H1 (cell line): ENCODE results near the gene UFSP1. TPM values are rescaled to one million over a fixed set of nuclear protein-coding genes. Genes with fewer than 3 reads are reported as not detected.
A peak's percentile ranks its signal among the peaks of the same experiment; 100 is the strongest.

Experiments used
- CTCF ChIA-PET: fragments of 300-600 bp; sonication (Branson Sonifier 250); formaldehyde crosslinking; loops from one replicate; lab custom pipeline; 2021; ENCODE audit not compliant: partially characterized antibody; lab: Charles Lee
- POLR2A ChIA-PET: fragments of 300-600 bp; sonication (Branson Sonifier 250); formaldehyde crosslinking; loops from one replicate; lab custom pipeline; 2021; ENCODE audit warnings: inconsistent platforms; ENCODE audit not compliant: partially characterized antibody; lab: Charles Lee
- DNase-seq, 2 experiments: peaks; one replicate each; pipeline versions ENCODE4 v3.0.0 to v3.0.0-alpha.2; 2010 to 2022; ENCODE audit warnings: low spot score in 2 of 2, low read depth in 1 of 2, mixed read lengths in 1 of 2
- FAIRE-seq: peaks from 2 replicates; lab custom pipeline; 2011; peaks lifted over from hg19 to GRCh38; lab: Jason Lieb, UNC
- H2AFZ ChIP-seq: 2 replicates; pipeline ENCODE4 v1.8.1; 2012; ENCODE audit warnings: low read length, inconsistent platforms
- H2AK5ac ChIP-seq: 2 replicates; pipeline ENCODE4 v1.6.1; 2013; ENCODE audit warnings: low read depth, low read length
- H2BK120ac ChIP-seq: replicated peaks from 2 replicates; pipeline ENCODE3; 2013; ENCODE audit warnings: low read depth, low read length, inconsistent platforms
- H2BK12ac ChIP-seq: 2 replicates; pipeline ENCODE4 v1.6.1; 2013; ENCODE audit warnings: low read depth, low read length
- H2BK15ac ChIP-seq: 2 replicates; pipeline ENCODE4 v1.6.1; 2013; ENCODE audit warnings: low read length
- H2BK20ac ChIP-seq: 2 replicates; pipeline ENCODE4 v1.6.1; 2013; ENCODE audit warnings: low read length
- H2BK5ac ChIP-seq: 2 replicates; pipeline ENCODE4 v1.6.1; 2013; ENCODE audit warnings: low read depth, low read length
- H3K14ac ChIP-seq: 2 replicates; pipeline ENCODE4 v1.6.1; 2013; ENCODE audit warnings: inconsistent platforms; ENCODE audit not compliant: insufficient read length
- H3K18ac ChIP-seq: 2 replicates; pipeline ENCODE4 v1.6.1; 2013; ENCODE audit warnings: low read length; ENCODE audit errors: extremely low read depth
- H3K23ac ChIP-seq: 2 replicates; pipeline ENCODE4 v1.6.1; 2013; ENCODE audit warnings: inconsistent platforms; ENCODE audit not compliant: insufficient read length
- H3K23me2 ChIP-seq: 2 replicates; pipeline ENCODE4 v1.6.1; 2013; ENCODE audit warnings: low read depth, low read length
- H3K27ac ChIP-seq: 2 replicates; pipeline ENCODE4 v1.6.1; 2011; ENCODE audit warnings: low read depth, low read length, inconsistent platforms
- H3K27me3 ChIP-seq, 4 experiments: replicated peaks in 1 of 4; 1 replicate in 1 of 4; 2 replicates in 3 of 4; pipeline versions ENCODE4 v1.6.1 to v1.8.1; 2011 to 2013; ENCODE audit warnings: low read length in 3 of 4, mild to moderate bottlenecking in 3 of 4, inconsistent platforms in 2 of 4, mixed read lengths in 2 of 4, moderate library complexity in 1 of 4; ENCODE audit not compliant: control insufficient read depth in 3 of 4, insufficient read depth in 3 of 4; ENCODE audit errors: extremely low read depth in 1 of 4
- H3K36me3 ChIP-seq, 4 experiments: 2 replicates each; pipeline versions ENCODE4 v1.6.1 to v1.8.1; 2011 to 2013; ENCODE audit warnings: mild to moderate bottlenecking in 4 of 4, low read length in 3 of 4, moderate library complexity in 2 of 4, control low read depth in 1 of 4, inconsistent platforms in 1 of 4; ENCODE audit not compliant: insufficient read depth in 4 of 4, control insufficient read depth in 2 of 4
- H3K4ac ChIP-seq: replicated peaks from 2 replicates; pipeline ENCODE3; 2013; ENCODE audit warnings: low read length, low read depth, mixed read lengths, inconsistent platforms; ENCODE audit not compliant: insufficient read length
- H3K4me1 ChIP-seq, 4 experiments: replicated peaks in 1 of 4; 1 replicate in 1 of 4; 2 replicates in 3 of 4; pipeline versions ENCODE4 v1.6.1 to v1.8.1; 2011 to 2013; ENCODE audit warnings: low read length in 3 of 4, inconsistent platforms in 2 of 4, mixed read lengths in 1 of 4; ENCODE audit not compliant: insufficient read depth in 4 of 4, control insufficient read depth in 3 of 4
- H3K4me2 ChIP-seq, 2 experiments: 2 replicates each; pipeline versions ENCODE4 v1.6.1 to v1.8.1; 2011 to 2013; ENCODE audit warnings: low read depth in 2 of 2, low read length in 2 of 2, control low read depth in 1 of 2, inconsistent platforms in 1 of 2, mild to moderate bottlenecking in 1 of 2; ENCODE audit not compliant: insufficient read depth in 1 of 2
- H3K4me3 ChIP-seq, 4 experiments: fragments of 200-600, 300-600 bp in 1 of 4; sonication (generic), shearing (Covaris generic), sonication (Bioruptor Twin) in 1 of 4; 2 replicates each; pipeline versions ENCODE4 v1.5.1 to v1.8.1; 2011 to 2016; ENCODE audit warnings: low read length in 4 of 4, low read depth in 3 of 4, control low read depth in 2 of 4, inconsistent platforms in 2 of 4, mild to moderate bottlenecking in 2 of 4, mixed read lengths in 1 of 4, moderate library complexity in 1 of 4; ENCODE audit not compliant: insufficient read depth in 2 of 4; ENCODE audit errors: extremely low read depth in 1 of 4
- H3K56ac ChIP-seq: replicated peaks from 2 replicates; pipeline ENCODE3; 2013; ENCODE audit warnings: low read depth, mild to moderate bottlenecking, mixed read lengths, low read length, inconsistent platforms; ENCODE audit not compliant: insufficient read length
- H3K79me1 ChIP-seq: 2 replicates; pipeline ENCODE4 v1.6.1; 2013; ENCODE audit warnings: low read depth, low read length, control low read depth
- H3K79me2 ChIP-seq, 2 experiments: 2 replicates each; pipeline versions ENCODE4 v1.6.1 to v1.8.1; 2012 to 2013; ENCODE audit warnings: low read length in 2 of 2, mild to moderate bottlenecking in 2 of 2, inconsistent platforms in 1 of 2; ENCODE audit not compliant: insufficient read depth in 2 of 2, control insufficient read depth in 1 of 2
- H3K9ac ChIP-seq, 4 experiments: replicated peaks in 1 of 4; 1 replicate in 1 of 4; 2 replicates in 3 of 4; pipeline versions ENCODE4 v1.6.1 to v1.8.1; 2011 to 2013; ENCODE audit warnings: low read depth in 3 of 4, low read length in 3 of 4, control low read depth in 2 of 4, mild to moderate bottlenecking in 2 of 4, moderate library complexity in 2 of 4, inconsistent platforms in 1 of 4; ENCODE audit errors: extremely low read depth in 1 of 4
- H3K9me3 ChIP-seq, 2 experiments: 2 replicates each; pipeline versions ENCODE4 v1.6.1 to v1.8.1; 2012 to 2013; ENCODE audit warnings: mild to moderate bottlenecking in 2 of 2, moderate library complexity in 2 of 2, control low read depth in 1 of 2, inconsistent platforms in 1 of 2, low read depth in 1 of 2, low read length in 1 of 2, mixed read lengths in 1 of 2; ENCODE audit not compliant: insufficient read depth in 2 of 2
- H4K20me1 ChIP-seq, 2 experiments: replicated peaks in 1 of 2; 2 replicates each; pipeline versions ENCODE3 to v1.8.1; 2011 to 2013; ENCODE audit warnings: inconsistent platforms in 2 of 2, low read length in 2 of 2, mild to moderate bottlenecking in 1 of 2; ENCODE audit not compliant: insufficient read depth in 2 of 2, control insufficient read depth in 1 of 2
- H4K5ac ChIP-seq: 2 replicates; pipeline ENCODE4 v1.6.1; 2013; ENCODE audit warnings: low read length, low read depth, mixed read lengths, inconsistent platforms; ENCODE audit not compliant: insufficient read length
- H4K8ac ChIP-seq: 2 replicates; pipeline ENCODE4 v1.8.0; 2013; ENCODE audit warnings: mild to moderate bottlenecking, moderate library complexity, low read length, inconsistent platforms; ENCODE audit not compliant: insufficient read depth; ENCODE audit errors: extremely low read depth
- H4K91ac ChIP-seq: replicated peaks from 2 replicates; pipeline ENCODE3; 2013; ENCODE audit warnings: low read length, mixed read lengths, inconsistent platforms; ENCODE audit not compliant: insufficient read length
- CHD1 ChIP-seq: IDR thresholded peaks from 2 replicates; pipeline ENCODE4 v1.6.1; 2012; ENCODE audit warnings: low read depth, low read length, improper control_type of control experiment
- CTBP2 ChIP-seq: IDR thresholded peaks from 2 replicates; pipeline ENCODE4 v1.7.0; 2011; ENCODE audit warnings: borderline replicate concordance, mild to moderate bottlenecking, moderate library complexity, mixed read lengths, low read length; ENCODE audit not compliant: insufficient read depth, insufficient read length
- CTCF ChIP-seq, 3 experiments: IDR thresholded peaks; 1 replicate in 2 of 3; 2 replicates in 1 of 3; pipeline versions ENCODE4 v1.5.1 to v1.6.1; 2011; ENCODE audit warnings: low read length in 3 of 3, mild to moderate bottlenecking in 3 of 3, inconsistent platforms in 2 of 3, low read depth in 1 of 3, moderate library complexity in 1 of 3; ENCODE audit not compliant: insufficient read depth in 1 of 3; ENCODE audit errors: control extremely low read depth in 1 of 3
- RAD21 ChIP-seq, 2 experiments: IDR thresholded peaks in 1 of 2; conservative IDR thresholded peaks in 1 of 2; 2 replicates each; pipeline ENCODE4 v1.6.1; 2011; ENCODE audit warnings: low read depth in 2 of 2, low read length in 2 of 2, improper control_type of control experiment in 1 of 2, inconsistent platforms in 1 of 2, mild to moderate bottlenecking in 1 of 2, moderate library complexity in 1 of 2
- RNF2 ChIP-seq: fragments of 200-900, 300-1000 bp; sonication (generic); IDR thresholded peaks from 2 replicates; pipeline ENCODE4 v1.7.1; 2016; ENCODE audit warnings: borderline replicate concordance, low read depth, mild to moderate bottlenecking, antibody characterized with exemption, low read length; ENCODE audit not compliant: poor library complexity, severe bottlenecking; ENCODE audit errors: missing control alignments
- USF2 ChIP-seq: IDR thresholded peaks from 2 replicates; pipeline ENCODE4 v1.6.1; 2011; ENCODE audit warnings: low read length, improper control_type of control experiment
- WGBS, 2 experiments: shearing (Covaris generic) in 1 of 2; methylation state at CpG; one replicate each; pipeline versions ENCODE4 v1.1.6 to v1.1.7; 2013 to 2015; ENCODE audit warnings: low lambda C conversion rate in 2 of 2, mixed read lengths in 2 of 2, inconsistent platforms in 1 of 2, low coverage in 1 of 2, missing lambda C conversion rate in 1 of 2; ENCODE audit not compliant: insufficient replicate concordance in 2 of 2, insufficient coverage in 1 of 2, insufficient read length in 1 of 2; ENCODE audit errors: extremely low coverage in 1 of 2, missing lambda C conversion rate in 1 of 2; 5-methylcytosine and 5-hydroxymethylcytosine counted together
- polyA plus RNA-seq, 7 experiments: library from polyadenylated mRNA; depleted of rRNA in 3 of 7; stranded (reverse) in 5 of 7; unstranded in 2 of 7; fragments of >200 nt in 5 of 7; fragments of 200-250 nt in 2 of 7; gene quantifications; 1 replicate in 5 of 7; 2 replicates in 1 of 7; 4 replicates in 1 of 7; pipeline versions ENCODE4 v1.2.1 to v1.2.3, GENCODE V29; 2011 to 2013; ENCODE audit warnings: missing spikeins in 2 of 7, mixed read lengths in 2 of 7
- total RNA-seq: library from RNA; stranded (reverse); fragmentation: NEBNext Ultra II Directional; extraction: Animal tissue kit (Norgen Biotek cat#: 25700); gene quantifications from 2 replicates; pipeline ENCODE4 v1.2.1, GENCODE V29; 2021

UFSP1 gene
- total and polyA plus RNA-seq, 2 of the 8 experiments (the other 6 are each of a cell fraction or from before 2014, with no cell fraction given) = 1.6 to 4.3 TPM

- no peak for FAIRE-seq
- Histone ChIP-seq H2BK5ac (no peak overlapping the region), H4K5ac (no peak overlapping the region), H3K23me2 (peaks cover 6% of the 10 kb centered on the region; the same call in 1 of the 2 replicates), H3K14ac (no peak overlapping the region), H2AK5ac (no peak overlapping the region), H2BK20ac (no peak overlapping the region), H3K56ac (no peak overlapping the region), H3K4ac (no peak overlapping the region), H2BK12ac (no peak overlapping the region), H2BK15ac (no peak overlapping the region), H3K27ac (no peak overlapping the region), H3K79me1 (peaks cover 5% of the 10 kb centered on the region; the same call in 1 of the 2 replicates), H3K36me3 (peaks cover 10 to 22% (median 12%) of the 10 kb centered on the region in 4 experiments), H3K23ac (no peak overlapping the region), H4K91ac (no peak overlapping the region), H3K9ac (no peak overlapping the region), H2BK120ac (no peak overlapping the region), H4K20me1 (peaks cover 0 to 3% of the 10 kb centered on the region in 2 experiments), H3K4me3 (no peak overlapping the region), H3K27me3 (no peaks in the 10 kb centered on the region), H3K4me2 (no peak overlapping the region), H2AFZ (no peak overlapping the region), H4K8ac (no peak overlapping the region), H3K4me1 (peaks cover 2 to 16% (median 11%) of the 10 kb centered on the region in 4 experiments), H3K9me3 (no peaks in the 10 kb centered on the region), H3K79me2 (peaks cover 0 to 18% of the 10 kb centered on the region in 2 experiments; a peak in 3 of 4 replicates), H3K18ac (no peak overlapping the region; the same call in 1 of the 2 replicates)
- WGBS, 2 experiments = 82% methylated on average over 17 of the region's 17 CpGs; no CpG with 5 or more reads in 1 of the 2 experiments
- TF ChIP-seq RAD21 (IDR thresholded peaks at IDR 0.05 in 1 of 2, conservative IDR thresholded peaks at IDR 0.05 in 1 of 2; ENCODE audit: low read depth in 2 of 2, low read length in 2 of 2) (peak in 1 of 2 experiments; percentile 26; a peak in 1 of 4 replicates), CTCF (IDR thresholded peaks at IDR 0.05; ENCODE audit: control extremely low read depth in 1 of 3, insufficient read depth in 1 of 3, low read depth in 1 of 3, low read length in 3 of 3) (peak in 2 of 3 experiments; percentile 8 to 41; a peak in 2 of 4 replicates), RNF2 (no peak), CHD1 (no peak), USF2 (no peak), CTBP2 (no peak)
- ChIA-PET POLR2A (interaction anchor here (1.2 to 2.1 kb wide), 4 partner anchors 9 to 62 kb away, joined by 3 to 5 read pairs (median 4); partner anchors contain the start of gene SRRT), CTCF (interaction anchor here (1.6 to 4.5 kb wide), 3 partner anchors 9 to 65 kb away, joined by 4 to 25 read pairs (median 8); no protein-coding TSS in a partner anchor)
- DNase-seq = no peak
Measured at GRCh38 chr7:100865372-100865911, 24.1 kb downstream of the UFSP1 start.
